Measurements from ENCODE around the gene SDCCAG8. TPM values are rescaled to one million over a fixed set of nuclear protein-coding genes. Genes with fewer than 3 reads are reported as not detected.
A peak's percentile ranks its signal among the peaks of the same experiment; 100 is the strongest.

Gene SDCCAG8
- total RNA-seq, 1 donor from 2014 or later = 24.5 TPM

DNA sequence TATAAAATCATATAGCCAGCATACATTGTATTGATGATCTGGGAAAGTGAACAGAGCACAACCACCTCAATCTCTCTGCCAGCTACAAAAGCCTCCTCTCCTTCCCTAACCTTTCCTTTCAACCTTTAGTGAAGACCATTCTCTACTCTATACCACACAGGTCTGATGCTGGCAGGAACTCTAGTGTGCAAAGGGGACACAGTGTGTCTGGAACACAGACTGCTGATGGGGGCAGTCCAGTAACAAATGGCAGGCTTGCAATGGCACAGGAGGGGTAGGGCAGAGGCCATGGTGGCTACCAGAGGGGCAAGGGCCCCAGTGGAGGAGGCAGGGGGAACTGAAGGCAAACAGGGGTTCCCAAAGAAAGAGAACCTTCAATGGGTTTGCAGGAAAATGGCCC lies 37.8 kb upstream of the SDCCAG8 start:
- Histone ChIP-seq H3K79me2 (ENCODE audit: insufficient read depth, low read length) (peaks cover 98% of the 10 kb centered on the region), H3K27me3 (ENCODE audit: insufficient read depth, low read length) (no peaks in the 10 kb centered on the region), H3K9me3 (ENCODE audit: insufficient read depth, low read depth, low read length) (no peaks in the 10 kb centered on the region), H4K20me1 (ENCODE audit: insufficient read depth, low read length) (peaks cover 64% of the 10 kb centered on the region), H3K27ac (ENCODE audit: low read depth, low read length) (no peak overlapping the region), H2AFZ (ENCODE audit: low read depth, low read length) (no peak overlapping the region), H3K4me2 (ENCODE audit: low read length) (no peak overlapping the region), H3K36me3 (ENCODE audit: insufficient read depth, low read length) (peaks cover 63% of the 10 kb centered on the region), H3K4me1 (ENCODE audit: insufficient read depth, low read length) (peaks cover 12% of the 10 kb centered on the region), H3K4me3 (ENCODE audit: insufficient read depth, low read depth, low read length) (no peak overlapping the region), H3K9ac (ENCODE audit: low read length) (no peak overlapping the region)
- Mint-ChIP-seq H3K27ac (ENCODE audit: unreplicated experiment) (no peak overlapping the region), H3K36me3 (ENCODE audit: low read depth, unreplicated experiment) (peaks cover 14% of the 10 kb centered on the region), H3K9me3 (ENCODE audit: unreplicated experiment) (no peaks in the 10 kb centered on the region), H3K27me3 (ENCODE audit: low read depth, unreplicated experiment) (no peaks in the 10 kb centered on the region), H3K4me3 (ENCODE audit: unreplicated experiment) (no peak overlapping the region), H3K4me1 (ENCODE audit: low read depth, unreplicated experiment) (peaks cover 6% of the 10 kb centered on the region)
- no peak for DNase-seq (ENCODE audit: low read depth)
- no peak for TF ChIP-seq EZH2 (IDR thresholded peaks at IDR 0.05; ENCODE audit: insufficient read depth, low read length)
- TF ChIP-seq, protein P1, sequence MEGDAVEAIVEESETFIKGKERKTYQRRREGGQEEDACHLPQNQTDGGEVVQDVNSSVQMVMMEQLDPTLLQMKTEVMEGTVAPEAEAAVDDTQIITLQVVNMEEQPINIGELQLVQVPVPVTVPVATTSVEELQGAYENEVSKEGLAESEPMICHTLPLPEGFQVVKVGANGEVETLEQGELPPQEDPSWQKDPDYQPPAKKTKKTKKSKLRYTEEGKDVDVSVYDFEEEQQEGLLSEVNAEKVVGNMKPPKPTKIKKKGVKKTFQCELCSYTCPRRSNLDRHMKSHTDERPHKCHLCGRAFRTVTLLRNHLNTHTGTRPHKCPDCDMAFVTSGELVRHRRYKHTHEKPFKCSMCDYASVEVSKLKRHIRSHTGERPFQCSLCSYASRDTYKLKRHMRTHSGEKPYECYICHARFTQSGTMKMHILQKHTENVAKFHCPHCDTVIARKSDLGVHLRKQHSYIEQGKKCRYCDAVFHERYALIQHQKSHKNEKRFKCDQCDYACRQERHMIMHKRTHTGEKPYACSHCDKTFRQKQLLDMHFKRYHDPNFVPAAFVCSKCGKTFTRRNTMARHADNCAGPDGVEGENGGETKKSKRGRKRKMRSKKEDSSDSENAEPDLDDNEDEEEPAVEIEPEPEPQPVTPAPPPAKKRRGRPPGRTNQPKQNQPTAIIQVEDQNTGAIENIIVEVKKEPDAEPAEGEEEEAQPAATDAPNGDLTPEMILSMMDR (IDR thresholded peaks at IDR 0.05; ENCODE audit: insufficient read depth, low read depth, low read length) = no peak
- FAIRE-seq = no peak

DNA sequence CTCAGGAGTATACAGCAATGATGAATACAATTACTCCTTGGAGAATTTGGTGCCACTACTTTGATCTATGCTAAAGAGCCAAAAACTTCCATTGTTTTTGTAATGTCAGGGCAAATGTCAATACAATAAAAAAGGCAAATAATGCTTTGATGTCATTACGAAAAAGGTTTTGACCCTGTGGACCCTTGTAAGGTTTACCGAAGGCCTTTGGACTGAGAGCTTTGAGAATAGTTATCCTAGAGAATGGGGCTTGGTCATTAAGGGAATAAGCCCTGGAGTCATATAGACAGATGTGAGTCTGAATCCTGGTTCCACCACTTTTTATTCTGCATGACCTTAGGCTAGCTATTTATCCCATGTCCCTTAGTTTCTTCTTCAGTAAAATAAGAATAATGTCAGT lies 28.2 kb upstream of the SDCCAG8 start:
- H3K27ac ChIP-seq (ENCODE audit: low read depth, low read length) = no peak overlapping the region
- H3K9ac ChIP-seq (ENCODE audit: low read length) = no peak overlapping the region
- peaks cover 9% of the 10 kb centered on the region for H3K4me1 ChIP-seq (ENCODE audit: insufficient read depth, low read length)
- Mint-ChIP-seq H3K9me3 (ENCODE audit: unreplicated experiment) (peaks cover 11% of the 10 kb centered on the region), H3K27ac (ENCODE audit: unreplicated experiment) (no peak overlapping the region), H3K36me3 (ENCODE audit: low read depth, unreplicated experiment) (peaks cover 17% of the 10 kb centered on the region), H3K4me1 (ENCODE audit: low read depth, unreplicated experiment) (peaks cover 13% of the 10 kb centered on the region), H3K4me3 (ENCODE audit: unreplicated experiment) (no peak overlapping the region), H3K27me3 (ENCODE audit: low read depth, unreplicated experiment) (no peaks in the 10 kb centered on the region)
- no peak for FAIRE-seq
- no peak overlapping the region for H3K4me2 ChIP-seq (ENCODE audit: low read length)
- no peak for TF ChIP-seq EZH2 (IDR thresholded peaks at IDR 0.05; ENCODE audit: insufficient read depth, low read length)
- TF ChIP-seq, protein P1 (IDR thresholded peaks at IDR 0.05; ENCODE audit: insufficient read depth, low read depth, low read length) = no peak
- DNase-seq (ENCODE audit: low read depth) = no peak
- H4K20me1 ChIP-seq (ENCODE audit: insufficient read depth, low read length) = peaks cover 80% of the 10 kb centered on the region
- peaks cover 3% of the 10 kb centered on the region for H3K9me3 ChIP-seq (ENCODE audit: insufficient read depth, low read depth, low read length)
- H3K79me2 ChIP-seq (ENCODE audit: insufficient read depth, low read length) = peaks cover 98% of the 10 kb centered on the region
- H3K4me3 ChIP-seq (ENCODE audit: insufficient read depth, low read depth, low read length) = no peak overlapping the region
- H3K27me3 ChIP-seq (ENCODE audit: insufficient read depth, low read length) = no peaks in the 10 kb centered on the region
- peaks cover 41% of the 10 kb centered on the region for H3K36me3 ChIP-seq (ENCODE audit: insufficient read depth, low read length)
- no peak overlapping the region for H2AFZ ChIP-seq (ENCODE audit: low read depth, low read length)

DNA sequence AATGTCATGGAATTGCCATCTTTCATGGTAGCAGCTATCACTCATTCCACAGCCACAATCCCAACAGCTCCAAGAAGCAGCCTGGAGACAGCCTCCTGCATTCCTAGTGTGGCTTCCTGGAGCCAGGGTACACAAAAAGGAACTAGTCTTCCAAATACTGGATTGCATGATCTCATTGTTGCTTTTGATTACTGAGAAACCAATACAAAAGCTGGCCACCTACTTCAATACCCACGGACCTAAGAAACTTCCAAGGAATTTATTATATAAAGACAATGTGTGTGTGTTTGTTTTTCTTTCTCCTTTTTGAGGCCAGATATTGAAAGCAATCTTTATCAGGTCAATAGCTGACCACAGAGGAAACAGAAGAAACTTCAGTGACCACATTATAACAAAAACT lies 26.3 kb upstream of the SDCCAG8 start:
- H3K9me3 Mint-ChIP-seq (ENCODE audit: unreplicated experiment) = peaks cover 11% of the 10 kb centered on the region
- peaks cover 96% of the 10 kb centered on the region for H3K79me2 ChIP-seq (ENCODE audit: insufficient read depth, low read length)
- H3K4me1 Mint-ChIP-seq (ENCODE audit: low read depth, unreplicated experiment) = peaks cover 21% of the 10 kb centered on the region

More for the DNA sequence above, 26.3 kb upstream of the SDCCAG8 start:
- H3K27ac ChIP-seq (ENCODE audit: low read depth, low read length) = peak overlapping the region; percentile 25
- Mint-ChIP-seq H3K27ac (ENCODE audit: unreplicated experiment) (no peak overlapping the region), H3K4me3 (ENCODE audit: unreplicated experiment) (peak overlapping the region; percentile 7), H3K27me3 (ENCODE audit: low read depth, unreplicated experiment) (no peaks in the 10 kb centered on the region), H3K36me3 (ENCODE audit: low read depth, unreplicated experiment) (peaks cover 17% of the 10 kb centered on the region)
- peaks cover 15% of the 10 kb centered on the region for H3K4me1 ChIP-seq (ENCODE audit: insufficient read depth, low read length)
- H4K20me1 ChIP-seq (ENCODE audit: insufficient read depth, low read length) = peaks cover 78% of the 10 kb centered on the region
- no peak overlapping the region for H3K4me3 ChIP-seq (ENCODE audit: insufficient read depth, low read depth, low read length)
- H2AFZ ChIP-seq (ENCODE audit: low read depth, low read length) = no peak overlapping the region
- DNase-seq (ENCODE audit: low read depth) = peak; percentile 66
- peak overlapping the region; percentile 37 for H3K4me2 ChIP-seq (ENCODE audit: low read length)
- H3K36me3 ChIP-seq (ENCODE audit: insufficient read depth, low read length) = peaks cover 29% of the 10 kb centered on the region
- FAIRE-seq = no peak
- H3K9me3 ChIP-seq (ENCODE audit: insufficient read depth, low read depth, low read length) = peaks cover 3% of the 10 kb centered on the region
- TF ChIP-seq EZH2 (IDR thresholded peaks at IDR 0.05; ENCODE audit: insufficient read depth, low read length) = no peak
- TF ChIP-seq, protein P1 (IDR thresholded peaks at IDR 0.05; ENCODE audit: insufficient read depth, low read depth, low read length) = no peak
- H3K27me3 ChIP-seq (ENCODE audit: insufficient read depth, low read length) = no peaks in the 10 kb centered on the region
- H3K9ac ChIP-seq (ENCODE audit: low read length) = no peak overlapping the region

Measured in astrocyte (in vitro differentiated cells and primary cell).